ENCODE data around the gene DPP7. TPM values are rescaled to one million over a fixed set of nuclear protein-coding genes. Genes with fewer than 3 reads are reported as not detected.

DPP7 gene
- total and polyA plus RNA-seq, 2 experiments from 2014 or later, result 19.7 to 26.8 TPM

DNA sequence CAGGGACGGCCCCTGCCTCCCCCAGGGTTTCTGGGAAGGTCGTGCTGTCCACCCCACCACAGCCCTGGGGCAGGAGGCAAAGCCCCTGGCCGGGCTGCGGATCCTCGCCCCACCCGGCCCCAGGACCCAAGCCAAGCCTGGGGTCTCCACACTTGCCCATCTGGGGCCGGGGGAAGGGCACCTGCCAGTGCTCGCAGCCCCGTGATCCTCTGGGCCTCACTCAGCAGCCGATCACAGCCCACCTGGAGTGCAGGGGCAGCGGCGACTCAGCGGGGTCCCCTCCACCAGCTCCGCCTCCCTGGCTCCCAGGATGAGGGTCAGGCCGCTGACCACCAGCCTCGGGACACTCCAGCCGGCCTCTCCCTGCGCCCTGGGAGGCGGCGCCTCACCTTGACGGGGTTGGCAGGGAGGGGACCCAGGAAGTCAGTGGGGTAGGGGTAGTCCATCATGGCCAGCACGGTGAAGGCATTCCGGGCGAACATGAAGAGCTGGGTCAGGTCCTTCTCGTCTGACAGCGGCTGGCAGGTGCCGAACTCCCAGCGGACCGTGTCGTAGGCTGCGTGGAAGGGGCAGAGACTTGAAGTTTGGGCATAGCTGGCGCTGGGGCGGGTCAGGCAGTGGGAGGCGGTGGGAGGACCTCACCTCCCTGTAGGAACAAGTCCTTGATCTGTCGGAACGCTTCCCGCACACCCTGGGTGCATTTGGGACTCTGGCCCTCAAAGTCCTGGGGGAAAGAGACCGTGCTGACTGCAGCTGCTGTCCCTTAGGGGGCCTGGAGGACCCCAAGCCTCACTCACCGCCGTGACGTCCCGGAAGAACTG, 1.8 kb downstream of the DPP7 start (continued):
- TF ChIP-seq EZH2 (IDR thresholded peaks at IDR 0.05; ENCODE audit: low read depth, unreplicated experiment) (no peak), EZH2phosphoT487 (IDR thresholded peaks at IDR 0.05; ENCODE audit: unreplicated experiment) (no peak), POLR2AphosphoS5 (IDR thresholded peaks at IDR 0.05; ENCODE audit: low read depth) (no peak)
- TF ChIP-seq, protein P1, sequence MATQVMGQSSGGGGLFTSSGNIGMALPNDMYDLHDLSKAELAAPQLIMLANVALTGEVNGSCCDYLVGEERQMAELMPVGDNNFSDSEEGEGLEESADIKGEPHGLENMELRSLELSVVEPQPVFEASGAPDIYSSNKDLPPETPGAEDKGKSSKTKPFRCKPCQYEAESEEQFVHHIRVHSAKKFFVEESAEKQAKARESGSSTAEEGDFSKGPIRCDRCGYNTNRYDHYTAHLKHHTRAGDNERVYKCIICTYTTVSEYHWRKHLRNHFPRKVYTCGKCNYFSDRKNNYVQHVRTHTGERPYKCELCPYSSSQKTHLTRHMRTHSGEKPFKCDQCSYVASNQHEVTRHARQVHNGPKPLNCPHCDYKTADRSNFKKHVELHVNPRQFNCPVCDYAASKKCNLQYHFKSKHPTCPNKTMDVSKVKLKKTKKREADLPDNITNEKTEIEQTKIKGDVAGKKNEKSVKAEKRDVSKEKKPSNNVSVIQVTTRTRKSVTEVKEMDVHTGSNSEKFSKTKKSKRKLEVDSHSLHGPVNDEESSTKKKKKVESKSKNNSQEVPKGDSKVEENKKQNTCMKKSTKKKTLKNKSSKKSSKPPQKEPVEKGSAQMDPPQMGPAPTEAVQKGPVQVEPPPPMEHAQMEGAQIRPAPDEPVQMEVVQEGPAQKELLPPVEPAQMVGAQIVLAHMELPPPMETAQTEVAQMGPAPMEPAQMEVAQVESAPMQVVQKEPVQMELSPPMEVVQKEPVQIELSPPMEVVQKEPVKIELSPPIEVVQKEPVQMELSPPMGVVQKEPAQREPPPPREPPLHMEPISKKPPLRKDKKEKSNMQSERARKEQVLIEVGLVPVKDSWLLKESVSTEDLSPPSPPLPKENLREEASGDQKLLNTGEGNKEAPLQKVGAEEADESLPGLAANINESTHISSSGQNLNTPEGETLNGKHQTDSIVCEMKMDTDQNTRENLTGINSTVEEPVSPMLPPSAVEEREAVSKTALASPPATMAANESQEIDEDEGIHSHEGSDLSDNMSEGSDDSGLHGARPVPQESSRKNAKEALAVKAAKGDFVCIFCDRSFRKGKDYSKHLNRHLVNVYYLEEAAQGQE (IDR thresholded peaks at IDR 0.05; ENCODE audit: unreplicated experiment), result no peak

- Histone ChIP-seq H3K9me2 (ENCODE audit: insufficient read depth) (no peaks in the 10 kb centered on the region), H3K79me2 (replicated peaks; ENCODE audit: insufficient read depth) (no peaks in the 10 kb centered on the region), H3K36me3 (ENCODE audit: insufficient read depth) (no peaks in the 10 kb centered on the region), H3K4me2 (no peak overlapping the region), H3K27ac (ENCODE audit: low read depth) (no peak overlapping the region), H3K27me3 (ENCODE audit: insufficient read depth) (peaks cover 42% of the 10 kb centered on the region), H4K20me1 (replicated peaks; ENCODE audit: insufficient read depth) (no peaks in the 10 kb centered on the region), H3F3A (replicated peaks; ENCODE audit: low read depth) (no peaks in the 10 kb centered on the region), H3K4me3 (no peak overlapping the region), H2AFZ (no peak overlapping the region), H3K4me1 (ENCODE audit: insufficient read depth) (no peaks in the 10 kb centered on the region; the same call in 1 of the 2 replicates)
- H3K27ac Mint-ChIP-seq, result no peak overlapping the region
- peaks cover 23% of the 10 kb centered on the region for H3K27me3 Mint-ChIP-seq (ENCODE audit: insufficient read depth, low read depth, poor library complexity)
- H3K36me3 Mint-ChIP-seq (ENCODE audit: low read depth), result 0 out of 3 replicates have a peak, but pooled peaks cover 3% of the 10 kb centered on the region
- ATAC-seq, result no peak
- H3K4me1 Mint-ChIP-seq, result no peaks in the 10 kb centered on the region
- no peaks in the 10 kb centered on the region for H3K9me3 Mint-ChIP-seq
- no peak overlapping the region for H3K4me3 Mint-ChIP-seq
- no peak for DNase-seq (ENCODE audit: low spot score)
- TF ChIP-seq ZNF462 (CRISPR knock-in tag; IDR thresholded peaks at IDR 0.05) (no peak), STAT1 (IDR thresholded peaks at IDR 0.05; ENCODE audit: unreplicated experiment) (no peak), POLR2AphosphoS5 (IDR thresholded peaks at IDR 0.05; ENCODE audit: low read depth) (no peak), ZNF331 (CRISPR knock-in tag; IDR thresholded peaks at IDR 0.05; ENCODE audit: low read depth) (no peak), ZNF114 (CRISPR knock-in tag; IDR thresholded peaks at IDR 0.05) (no peak), NANOG (IDR thresholded peaks at IDR 0.05; ENCODE audit: borderline replicate concordance) (no peak)
- TF ChIP-seq, protein P1 (IDR thresholded peaks at IDR 0.05; ENCODE audit: unreplicated experiment), result no peak
These were observed 2.6 kb downstream of the DPP7 start for GRCh38 chr9:137111788-137112563.
